Measurements from ENCODE around the gene MAPT. TPM values are rescaled to one million over a fixed set of nuclear protein-coding genes. Genes with fewer than 3 reads are reported as not detected.
"Not testable (repeated sequence)": the region's sequence is repeated elsewhere in the genome, so short reads cannot be mapped to it uniquely, and the experiment has no call there.

Gene MAPT
- total RNA-seq, 2 experiments from 2014 or later = 0.69 to 0.74 TPM

DNA sequence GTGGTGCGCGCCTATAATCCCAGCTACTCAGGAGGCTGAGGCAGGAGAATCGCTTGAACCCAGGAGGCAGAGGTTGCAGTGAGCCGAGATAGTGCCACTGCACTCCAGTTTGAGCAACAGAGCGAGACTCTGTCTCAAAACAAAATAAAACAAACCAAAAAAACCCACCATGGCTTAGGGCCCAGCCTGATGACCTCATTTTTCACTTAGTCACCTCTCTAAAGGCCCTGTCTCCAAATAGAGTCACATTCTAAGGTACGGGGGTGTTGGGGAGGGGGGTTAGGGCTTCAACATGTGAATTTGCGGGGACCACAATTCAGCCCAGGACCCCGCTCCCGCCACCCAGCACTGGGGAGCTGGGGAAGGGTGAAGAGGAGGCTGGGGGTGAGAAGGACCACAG lies 103.3 kb downstream of the MAPT start:
- H3K9me3 Mint-ChIP-seq = no peaks in the 10 kb centered on the region
- no peaks in the 10 kb centered on the region for H3K36me3 Mint-ChIP-seq
- no peak overlapping the region for H3K27ac Mint-ChIP-seq
- ATAC-seq (ENCODE audit: low read depth) (no peak), DNase-seq (no peak)
- no peaks in the 10 kb centered on the region for H3K4me1 Mint-ChIP-seq
- no peaks in the 10 kb centered on the region for H3K27me3 Mint-ChIP-seq
- POLR2A ChIA-PET = no interaction called here
- H3K4me3 Mint-ChIP-seq = no peak overlapping the region

DNA sequence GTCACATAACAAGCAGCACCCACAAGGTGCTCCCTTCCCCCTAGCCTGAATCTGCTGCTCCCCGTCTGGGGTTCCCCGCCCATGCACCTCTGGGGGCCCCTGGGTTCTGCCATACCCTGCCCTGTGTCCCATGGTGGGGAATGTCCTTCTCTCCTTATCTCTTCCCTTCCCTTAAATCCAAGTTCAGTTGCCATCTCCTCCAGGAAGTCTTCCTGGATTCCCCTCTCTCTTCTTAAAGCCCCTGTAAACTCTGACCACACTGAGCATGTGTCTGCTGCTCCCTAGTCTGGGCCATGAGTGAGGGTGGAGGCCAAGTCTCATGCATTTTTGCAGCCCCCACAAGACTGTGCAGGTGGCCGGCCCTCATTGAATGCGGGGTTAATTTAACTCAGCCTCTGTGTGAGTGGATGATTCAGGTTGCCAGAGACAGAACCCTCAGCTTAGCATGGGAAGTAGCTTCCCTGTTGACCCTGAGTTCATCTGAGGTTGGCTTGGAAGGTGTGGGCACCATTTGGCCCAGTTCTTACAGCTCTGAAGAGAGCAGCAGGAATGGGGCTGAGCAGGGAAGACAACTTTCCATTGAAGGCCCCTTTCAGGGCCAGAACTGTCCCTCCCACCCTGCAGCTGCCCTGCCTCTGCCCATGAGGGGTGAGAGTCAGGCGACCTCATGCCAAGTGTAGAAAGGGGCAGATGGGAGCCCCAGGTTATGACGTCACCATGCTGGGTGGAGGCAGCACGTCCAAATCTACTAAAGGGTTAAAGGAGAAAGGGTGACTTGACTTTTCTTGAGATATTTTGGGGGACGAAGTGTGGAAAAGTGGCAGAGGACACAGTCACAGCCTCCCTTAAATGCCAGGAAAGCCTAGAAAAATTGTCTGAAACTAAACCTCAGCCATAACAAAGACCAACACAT lies 104.9 kb downstream of the MAPT start, which contains the start of gene STH:
STH (plus strand) TSS at position 264 of the 913 bp plus-strand sequence; CDS start at position 294, 30 bp downstream.
- H3K4me3 Mint-ChIP-seq = no peak within 1 kb of the TSS
- H3K36me3 Mint-ChIP-seq = no peaks in the 10 kb centered on the region
- H3K9me3 Mint-ChIP-seq = no peaks in the 10 kb centered on the region
- H3K4me1 Mint-ChIP-seq = peaks cover 2% of the 10 kb centered on the region
- POLR2A ChIA-PET = no interaction called here
- DNase-seq (no peak), ATAC-seq (ENCODE audit: low read depth) (no peak)
- H3K27ac Mint-ChIP-seq = no peak within 1 kb of the TSS
- no peaks in the 10 kb centered on the region for H3K27me3 Mint-ChIP-seq

DNA sequence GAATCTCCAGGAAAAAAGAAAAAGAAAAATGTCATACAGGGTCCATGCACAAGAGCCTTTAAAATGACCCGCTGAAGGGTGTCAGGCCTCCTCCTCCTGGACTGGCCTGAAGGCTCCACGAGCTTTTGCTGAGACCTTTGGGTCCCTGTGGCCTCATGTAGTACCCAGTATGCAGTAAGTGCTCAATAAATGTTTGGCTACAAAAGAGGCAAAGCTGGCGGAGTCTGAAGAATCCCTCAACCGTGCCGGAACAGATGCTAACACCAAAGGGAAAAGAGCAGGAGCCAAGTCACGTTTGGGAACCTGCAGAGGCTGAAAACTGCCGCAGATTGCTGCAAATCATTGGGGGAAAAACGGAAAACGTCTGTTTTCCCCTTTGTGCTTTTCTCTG lies 105.5 kb downstream of the MAPT start:
- no peak for ATAC-seq (ENCODE audit: low read depth)
- no peak overlapping the region for H3K27ac Mint-ChIP-seq
- no peaks in the 10 kb centered on the region for H3K36me3 Mint-ChIP-seq
- H3K27me3 Mint-ChIP-seq = no peaks in the 10 kb centered on the region
- H3K4me1 Mint-ChIP-seq = peaks cover 2% of the 10 kb centered on the region
- DNase-seq = no peak
- POLR2A ChIA-PET = no interaction called here
- no peaks in the 10 kb centered on the region for H3K9me3 Mint-ChIP-seq
- no peak overlapping the region for H3K4me3 Mint-ChIP-seq

DNA sequence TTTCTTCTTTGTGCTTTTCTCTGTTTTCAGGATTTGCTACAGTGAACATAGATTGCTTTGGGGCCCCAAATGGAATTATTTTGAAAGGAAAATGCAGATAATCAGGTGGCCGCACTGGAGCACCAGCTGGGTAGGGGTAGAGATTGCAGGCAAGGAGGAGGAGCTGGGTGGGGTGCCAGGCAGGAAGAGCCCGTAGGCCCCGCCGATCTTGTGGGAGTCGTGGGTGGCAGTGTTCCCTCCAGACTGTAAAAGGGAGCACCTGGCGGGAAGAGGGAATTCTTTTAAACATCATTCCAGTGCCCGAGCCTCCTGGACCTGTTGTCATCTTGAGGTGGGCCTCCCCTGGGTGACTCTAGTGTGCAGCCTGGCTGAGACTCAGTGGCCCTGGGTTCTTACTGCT lies 105.9 kb downstream of the MAPT start:
- Mint-ChIP-seq H3K4me3 (no peak overlapping the region), H3K4me1 (peaks cover 2% of the 10 kb centered on the region), H3K27ac (no peak overlapping the region), H3K36me3 (no peaks in the 10 kb centered on the region), H3K9me3 (no peaks in the 10 kb centered on the region), H3K27me3 (peaks cover 1% of the 10 kb centered on the region)
- DNase-seq = no peak
- no peak for ATAC-seq (ENCODE audit: low read depth)
- POLR2A ChIA-PET = interaction anchor here (0.6 kb wide), 1 partner anchor 280 kb away, joined by 3 read pairs; no protein-coding TSS in a partner anchor

DNA sequence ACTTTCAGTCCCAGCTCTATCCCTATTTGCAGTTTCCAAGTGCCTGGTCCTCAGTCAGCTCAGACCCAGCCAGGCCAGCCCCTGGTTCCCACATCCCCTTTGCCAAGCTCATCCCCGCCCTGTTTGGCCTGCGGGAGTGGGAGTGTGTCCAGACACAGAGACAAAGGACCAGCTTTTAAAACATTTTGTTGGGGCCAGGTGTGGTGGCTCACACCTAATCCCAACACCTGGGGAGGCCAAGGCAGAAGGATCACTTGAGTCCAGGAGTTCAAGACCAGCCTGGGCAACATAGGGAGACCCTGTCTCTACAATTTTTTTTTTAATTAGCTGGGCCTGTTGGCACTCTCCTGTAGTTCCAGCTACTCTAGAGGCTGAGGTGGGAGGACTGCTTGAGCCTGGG lies 106.4 kb downstream of the MAPT start:
- H3K36me3 Mint-ChIP-seq = no peaks in the 10 kb centered on the region
- H3K4me1 Mint-ChIP-seq = peaks cover 2% of the 10 kb centered on the region
- no peak overlapping the region for H3K4me3 Mint-ChIP-seq
- H3K27me3 Mint-ChIP-seq = peaks cover 2% of the 10 kb centered on the region
- DNase-seq = no peak
- no peak for ATAC-seq (ENCODE audit: low read depth)
- H3K27ac Mint-ChIP-seq = no peak overlapping the region
- POLR2A ChIA-PET = interaction anchor here (0.6 kb wide), 1 partner anchor 279 kb away, joined by 3 read pairs; no protein-coding TSS in a partner anchor
- H3K9me3 Mint-ChIP-seq = no peaks in the 10 kb centered on the region

DNA sequence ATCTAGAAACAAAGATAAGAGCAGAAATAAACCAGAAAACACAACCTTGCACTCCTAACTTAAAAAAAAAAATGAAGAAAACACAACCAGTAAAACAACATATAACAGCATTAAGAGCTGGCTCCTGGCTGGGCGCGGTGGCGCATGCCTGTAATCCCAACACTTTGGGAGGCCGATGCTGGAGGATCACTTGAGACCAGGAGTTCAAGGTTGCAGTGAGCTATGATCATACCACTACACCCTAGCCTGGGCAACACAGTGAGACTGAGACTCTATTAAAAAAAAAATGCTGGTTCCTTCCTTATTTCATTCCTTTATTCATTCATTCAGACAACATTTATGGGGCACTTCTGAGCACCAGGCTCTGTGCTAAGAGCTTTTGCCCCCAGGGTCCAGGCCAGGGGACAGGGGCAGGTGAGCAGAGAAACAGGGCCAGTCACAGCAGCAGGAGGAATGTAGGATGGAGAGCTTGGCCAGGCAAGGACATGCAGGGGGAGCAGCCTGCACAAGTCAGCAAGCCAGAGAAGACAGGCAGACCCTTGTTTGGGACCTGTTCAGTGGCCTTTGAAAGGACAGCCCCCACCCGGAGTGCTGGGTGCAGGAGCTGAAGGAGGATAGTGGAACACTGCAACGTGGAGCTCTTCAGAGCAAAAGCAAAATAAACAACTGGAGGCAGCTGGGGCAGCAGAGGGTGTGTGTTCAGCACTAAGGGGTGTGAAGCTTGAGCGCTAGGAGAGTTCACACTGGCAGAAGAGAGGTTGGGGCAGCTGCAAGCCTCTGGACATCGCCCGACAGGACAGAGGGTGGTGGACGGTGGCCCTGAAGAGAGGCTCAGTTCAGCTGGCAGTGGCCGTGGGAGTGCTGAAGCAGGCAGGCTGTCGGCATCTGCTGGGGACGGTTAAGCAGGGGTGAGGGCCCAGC lies 107.3 kb downstream of the MAPT start:
- ATAC-seq (ENCODE audit: low read depth) (no peak), DNase-seq (no peak)
- Mint-ChIP-seq H3K36me3 (no peaks in the 10 kb centered on the region), H3K9me3 (no peaks in the 10 kb centered on the region), H3K27ac (no peak overlapping the region), H3K4me1 (peaks cover 2% of the 10 kb centered on the region), H3K4me3 (no peak overlapping the region), H3K27me3 (peaks cover 2% of the 10 kb centered on the region)
- POLR2A ChIA-PET = no interaction called here

DNA sequence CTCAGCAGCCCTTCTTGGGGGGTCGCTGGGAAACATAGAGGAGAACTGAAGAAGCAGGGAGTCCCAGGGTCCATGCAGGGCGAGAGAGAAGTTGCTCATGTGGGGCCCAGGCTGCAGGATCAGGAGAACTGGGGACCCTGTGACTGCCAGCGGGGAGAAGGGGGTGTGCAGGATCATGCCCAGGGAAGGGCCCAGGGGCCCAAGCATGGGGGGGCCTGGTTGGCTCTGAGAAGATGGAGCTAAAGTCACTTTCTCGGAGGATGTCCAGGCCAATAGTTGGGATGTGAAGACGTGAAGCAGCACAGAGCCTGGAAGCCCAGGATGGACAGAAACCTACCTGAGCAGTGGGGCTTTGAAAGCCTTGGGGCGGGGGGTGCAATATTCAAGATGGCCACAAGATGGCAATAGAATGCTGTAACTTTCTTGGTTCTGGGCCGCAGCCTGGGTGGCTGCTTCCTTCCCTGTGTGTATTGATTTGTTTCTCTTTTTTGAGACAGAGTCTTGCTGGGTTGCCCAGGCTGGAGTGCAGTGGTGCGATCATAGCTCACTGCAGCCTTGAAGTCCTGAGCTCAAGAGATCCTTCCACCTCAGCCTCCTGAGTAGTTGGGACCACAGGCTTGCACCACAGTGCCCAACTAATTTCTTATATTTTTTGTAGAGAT lies 108.1 kb downstream of the MAPT start:
- Mint-ChIP-seq H3K27ac (no peak overlapping the region), H3K27me3 (peaks cover 2% of the 10 kb centered on the region), H3K4me1 (peaks cover 2% of the 10 kb centered on the region), H3K4me3 (no peak overlapping the region), H3K36me3 (no peaks in the 10 kb centered on the region), H3K9me3 (no peaks in the 10 kb centered on the region)
- peak; percentile 68 for DNase-seq
- peak; percentile 93 for ATAC-seq (ENCODE audit: low read depth)
- POLR2A ChIA-PET = no interaction called here

DNA sequence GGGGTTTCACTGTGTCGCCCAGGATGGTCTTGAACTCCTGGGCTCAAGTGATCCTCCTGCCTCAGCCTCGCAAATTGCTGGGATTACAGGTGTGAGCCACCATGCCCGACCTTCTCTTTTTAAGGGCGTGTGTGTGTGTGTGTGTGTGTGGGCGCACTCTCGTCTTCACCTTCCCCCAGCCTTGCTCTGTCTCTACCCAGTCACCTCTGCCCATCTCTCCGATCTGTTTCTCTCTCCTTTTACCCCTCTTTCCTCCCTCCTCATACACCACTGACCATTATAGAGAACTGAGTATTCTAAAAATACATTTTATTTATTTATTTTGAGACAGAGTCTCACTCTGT lies 108.6 kb downstream of the MAPT start:
- H3K4me3 Mint-ChIP-seq = no peak overlapping the region
- H3K27me3 Mint-ChIP-seq = peaks cover 2% of the 10 kb centered on the region
- no peak for ATAC-seq (ENCODE audit: low read depth)
- DNase-seq = no peak
- H3K4me1 Mint-ChIP-seq = peaks cover 2% of the 10 kb centered on the region
- H3K27ac Mint-ChIP-seq = no peak overlapping the region
- H3K9me3 Mint-ChIP-seq = no peaks in the 10 kb centered on the region
- H3K36me3 Mint-ChIP-seq = no peaks in the 10 kb centered on the region
- POLR2A ChIA-PET = no interaction called here

DNA sequence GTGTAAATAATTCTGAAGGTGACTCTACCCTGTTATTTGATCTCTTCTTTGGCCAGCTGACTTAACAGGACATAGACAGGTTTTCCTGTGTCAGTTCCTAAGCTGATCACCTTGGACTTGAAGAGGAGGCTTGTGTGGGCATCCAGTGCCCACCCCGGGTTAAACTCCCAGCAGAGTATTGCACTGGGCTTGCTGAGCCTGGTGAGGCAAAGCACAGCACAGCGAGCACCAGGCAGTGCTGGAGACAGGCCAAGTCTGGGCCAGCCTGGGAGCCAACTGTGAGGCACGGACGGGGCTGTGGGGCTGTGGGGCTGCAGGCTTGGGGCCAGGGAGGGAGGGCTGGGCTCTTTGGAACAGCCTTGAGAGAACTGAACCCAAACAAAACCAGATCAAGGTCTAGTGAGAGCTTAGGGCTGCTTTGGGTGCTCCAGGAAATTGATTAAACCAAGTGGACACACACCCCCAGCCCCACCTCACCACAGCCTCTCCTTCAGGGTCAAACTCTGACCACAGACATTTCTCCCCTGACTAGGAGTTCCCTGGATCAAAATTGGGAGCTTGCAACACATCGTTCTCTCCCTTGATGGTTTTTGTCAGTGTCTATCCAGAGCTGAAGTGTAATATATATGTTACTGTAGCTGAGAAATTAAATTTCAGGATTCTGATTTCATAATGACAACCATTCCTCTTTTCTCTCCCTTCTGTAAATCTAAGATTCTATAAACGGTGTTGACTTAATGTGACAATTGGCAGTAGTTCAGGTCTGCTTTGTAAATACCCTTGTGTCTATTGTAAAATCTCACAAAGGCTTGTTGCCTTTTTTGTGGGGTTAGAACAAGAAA lies 109.8 kb downstream of the MAPT start:
- Mint-ChIP-seq H3K4me1 (peaks cover 2% of the 10 kb centered on the region), H3K27ac (no peak overlapping the region), H3K9me3 (no peaks in the 10 kb centered on the region), H3K27me3 (peaks cover 2% of the 10 kb centered on the region), H3K4me3 (no peak overlapping the region), H3K36me3 (no peaks in the 10 kb centered on the region)
- no peak for ATAC-seq (ENCODE audit: low read depth)
- DNase-seq = no peak
- POLR2A ChIA-PET = interaction anchor here (0.6 kb wide), 1 partner anchor 1063 kb away, joined by 5 read pairs; no protein-coding TSS in a partner anchor

DNA sequence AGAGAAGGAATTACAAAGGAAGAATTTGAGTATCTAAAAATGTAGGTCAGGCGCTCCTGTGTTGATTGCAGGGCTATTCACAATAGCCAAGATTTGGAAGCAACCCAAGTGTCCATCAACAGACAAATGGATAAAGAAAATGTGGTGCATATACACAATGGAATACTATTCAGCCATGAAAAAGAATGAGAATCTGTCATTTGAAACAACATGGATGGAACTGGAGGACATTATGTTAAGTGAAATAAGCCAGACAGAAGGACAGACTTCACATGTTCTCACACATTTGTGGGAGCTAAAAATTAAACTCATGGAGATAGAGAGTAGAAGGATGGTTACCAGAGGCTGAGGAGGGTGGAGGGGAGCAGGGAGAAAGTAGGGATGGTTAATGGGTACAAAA lies 111.7 kb downstream of the MAPT start:
- H3K36me3 Mint-ChIP-seq; H3K27ac Mint-ChIP-seq; ATAC-seq (ENCODE audit: low read depth); H3K4me3 Mint-ChIP-seq; H3K4me1 Mint-ChIP-seq; DNase-seq; H3K9me3 Mint-ChIP-seq; POLR2A ChIA-PET; H3K27me3 Mint-ChIP-seq: not testable (repeated sequence)

DNA sequence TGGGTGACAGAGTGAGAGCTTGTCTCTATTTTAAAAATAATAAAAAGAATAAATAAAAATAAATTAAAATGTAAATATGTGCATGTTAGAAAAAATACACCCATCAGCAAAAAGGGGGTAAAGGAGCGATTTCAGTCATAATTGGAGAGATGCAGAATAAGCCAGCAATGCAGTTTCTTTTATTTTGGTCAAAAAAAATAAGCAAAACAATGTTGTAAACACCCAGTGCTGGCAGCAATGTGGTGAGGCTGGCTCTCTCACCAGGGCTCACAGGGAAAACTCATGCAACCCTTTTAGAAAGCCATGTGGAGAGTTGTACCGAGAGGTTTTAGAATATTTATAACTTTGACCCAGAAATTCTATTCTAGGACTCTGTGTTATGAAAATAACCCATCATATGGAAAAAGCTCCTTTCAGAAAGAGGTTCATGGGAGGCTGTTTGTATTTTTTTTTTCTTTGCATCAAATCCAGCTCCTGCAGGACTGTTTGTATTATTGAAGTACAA lies 113.2 kb downstream of the MAPT start:
- DNase-seq = no peak
- H3K36me3 Mint-ChIP-seq = no peaks in the 10 kb centered on the region
- ATAC-seq (ENCODE audit: low read depth) = no peak

DNA sequence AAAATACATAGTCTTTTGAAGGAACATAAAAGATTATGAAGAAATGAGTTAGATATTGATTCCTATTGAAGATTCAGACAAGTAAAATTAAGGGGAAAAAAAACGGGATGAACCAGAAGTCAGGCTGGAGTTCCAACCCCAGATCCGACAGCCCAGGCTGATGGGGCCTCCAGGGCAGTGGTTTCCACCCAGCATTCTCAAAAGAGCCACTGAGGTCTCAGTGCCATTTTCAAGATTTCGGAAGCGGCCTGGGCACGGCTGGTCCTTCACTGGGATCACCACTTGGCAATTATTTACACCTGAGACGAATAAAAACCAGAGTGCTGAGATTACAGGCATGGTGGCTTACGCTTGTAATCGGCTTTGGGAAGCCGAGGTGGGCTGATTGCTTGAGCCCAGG lies 114.2 kb downstream of the MAPT start:
- Mint-ChIP-seq H3K36me3 (no peaks in the 10 kb centered on the region), H3K9me3 (no peaks in the 10 kb centered on the region), H3K27me3 (peaks cover 2% of the 10 kb centered on the region), H3K4me1 (no peaks in the 10 kb centered on the region), H3K4me3 (no peak overlapping the region), H3K27ac (no peak overlapping the region)
- POLR2A ChIA-PET = no interaction called here
- DNase-seq (no peak), ATAC-seq (ENCODE audit: low read depth) (no peak)

More for the DNA sequence above, 113.2 kb downstream of the MAPT start:
- Mint-ChIP-seq H3K27me3 (peaks cover 2% of the 10 kb centered on the region), H3K4me1 (peaks cover 2% of the 10 kb centered on the region), H3K27ac (no peak overlapping the region), H3K4me3 (no peak overlapping the region), H3K9me3 (no peaks in the 10 kb centered on the region)
- POLR2A ChIA-PET = no interaction called here

Data from activated naive CD8-positive, alpha-beta T cell treated with anti-CD3 and anti-CD28 coated beads, Interleukin-2, amount 10 ng/mL, durations not matched to agents 7 days and 5 days (primary cell).